HAP-1 (cell line): Measurements from ENCODE around the gene MUC21.
A peak's percentile ranks its signal among the peaks of the same experiment; 100 is the strongest.

Experiments used
- DNase-seq, 2 experiments: peaks; one replicate each; pipeline ENCODE4 v3.0.0-alpha.2; 2016 to 2020; ENCODE audit warnings: low spot score in 2 of 2
- H3K27me3 ChIP-seq: fragments of 250-450 bp; sonication (Bioruptor Pico); 2 replicates; pipeline ENCODE4 v1.5.1; 2020; ENCODE audit warnings: low read depth, mild to moderate bottlenecking, moderate library complexity
- H3K36me3 ChIP-seq: fragments of 250-450 bp; sonication (Bioruptor Pico); replicated peaks from 2 replicates; pipeline ENCODE4 v1.5.1; 2020; ENCODE audit warnings: mild to moderate bottlenecking
- H3K4me1 ChIP-seq: fragments of 250-450 bp; sonication (Bioruptor Pico); 2 replicates; pipeline ENCODE4 v1.5.1; 2020; ENCODE audit warnings: mild to moderate bottlenecking
- H3K4me3 ChIP-seq: fragments of 250-450 bp; sonication (Bioruptor Pico); 2 replicates; pipeline ENCODE4 v1.5.1; 2020; ENCODE audit warnings: mild to moderate bottlenecking, moderate library complexity
- H3K9me3 ChIP-seq: fragments of 250-450 bp; sonication (Bioruptor Pico); 2 replicates; pipeline ENCODE4 v1.5.1; 2020; ENCODE audit warnings: mild to moderate bottlenecking, moderate library complexity
- in situ Hi-C: fragments of 300-500 bp; cut with MboI; formaldehyde crosslinking; loops from 3 replicates; pipeline ENCODE4 v1.14.3; 2020; ENCODE audit warnings: low sequenced_read_pairs, inconsistent platforms, mixed read lengths

MUC21 gene

DNA sequence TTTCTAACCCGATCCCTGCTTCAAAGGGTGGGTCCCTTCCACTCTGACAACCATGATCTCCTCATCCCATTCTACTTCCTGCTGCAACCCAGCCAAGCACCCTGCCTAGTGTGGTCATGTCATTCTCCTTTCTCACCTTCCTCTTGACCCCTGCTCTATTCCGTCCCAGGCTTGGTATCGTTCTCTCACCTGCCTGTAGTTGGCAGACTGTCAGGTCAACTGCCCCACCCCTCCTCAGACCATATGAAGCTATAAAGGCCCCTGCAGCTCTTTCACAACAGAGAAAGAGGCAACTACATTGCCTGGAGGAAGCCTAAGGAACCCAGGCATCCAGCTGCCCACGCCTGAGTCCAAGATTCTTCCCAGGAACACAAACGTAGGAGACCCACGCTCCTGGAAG is at the start of gene MUC21:
MUC21 (plus strand) TSS at position 280 of the 400 bp plus-strand sequence. CDS start 241 bp downstream, outside the sequence.
- no peak within 1 kb of the TSS for H3K4me3 ChIP-seq
- in situ Hi-C loops = no loop called here
- DNase-seq = no peak
- no peaks in the 10 kb centered on the region for H3K9me3 ChIP-seq
- no peaks in the 10 kb centered on the region for H3K4me1 ChIP-seq
- peaks cover 23% of the 10 kb centered on the region for H3K27me3 ChIP-seq
- H3K36me3 ChIP-seq = no peaks in the 10 kb centered on the region

DNA sequence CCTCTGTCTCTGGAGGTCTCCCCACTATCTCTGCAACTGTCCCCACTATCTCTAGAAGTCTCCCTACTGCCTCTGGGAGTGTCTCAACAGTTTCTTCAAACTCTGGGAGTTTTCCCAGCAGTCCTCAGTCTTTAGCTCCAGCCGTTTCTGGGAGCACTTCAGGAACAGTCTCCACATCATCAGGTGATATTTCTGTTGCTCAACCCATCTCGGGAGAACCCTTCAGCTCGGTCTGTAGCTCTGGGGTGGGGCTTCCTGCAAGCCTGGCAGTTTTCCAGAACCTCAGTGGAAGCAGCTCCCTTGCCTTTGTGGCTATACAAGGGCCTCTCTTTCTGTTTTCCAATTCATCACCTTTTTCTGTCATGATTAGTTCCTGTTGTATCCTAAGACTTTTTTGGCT is 48.5 kb upstream of the MUC21 start:
- H3K9me3 ChIP-seq = no peaks in the 10 kb centered on the region
- no peaks in the 10 kb centered on the region for H3K4me1 ChIP-seq
- in situ Hi-C loops = no loop called here
- H3K36me3 ChIP-seq = no peaks in the 10 kb centered on the region
- H3K4me3 ChIP-seq = no peak overlapping the region
- no peak for DNase-seq
- no peaks in the 10 kb centered on the region for H3K27me3 ChIP-seq

GRCh38 chr6:30937265-30937664 is 46.3 kb upstream of the MUC21 start:
- peaks cover under 1% of the 10 kb centered on the region for H3K4me1 ChIP-seq

DNA sequence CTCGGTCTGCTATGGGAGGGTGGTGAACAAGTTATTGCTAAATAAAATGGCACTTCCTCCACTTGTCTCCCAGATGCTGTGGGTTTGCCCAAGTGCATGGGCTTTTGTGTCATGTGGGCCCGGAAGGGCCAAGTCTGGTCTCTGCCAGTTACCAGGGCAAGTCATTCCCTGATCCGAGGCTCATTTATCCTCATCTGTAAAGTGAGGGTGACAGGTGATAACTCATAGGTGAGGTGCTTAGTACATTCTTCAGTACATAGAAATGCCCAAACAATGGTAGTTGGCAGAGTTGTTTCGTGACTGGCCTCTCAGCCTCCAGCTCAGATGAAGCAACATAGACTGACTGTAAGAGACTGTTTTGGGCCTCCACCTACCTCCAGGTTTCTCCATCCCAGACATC is 44.8 kb upstream of the MUC21 start:
- in situ Hi-C loops = no loop called here
- no peak for DNase-seq
- H3K27me3 ChIP-seq = no peaks in the 10 kb centered on the region
- H3K36me3 ChIP-seq = no peaks in the 10 kb centered on the region
- no peaks in the 10 kb centered on the region for H3K9me3 ChIP-seq
- no peak overlapping the region for H3K4me3 ChIP-seq
- H3K4me1 ChIP-seq = peaks cover 7% of the 10 kb centered on the region

More at GRCh38 chr6:30937265-30937664, 46.3 kb upstream of the MUC21 start:
- Histone ChIP-seq H3K9me3 (no peaks in the 10 kb centered on the region), H3K36me3 (no peaks in the 10 kb centered on the region), H3K27me3 (no peaks in the 10 kb centered on the region), H3K4me3 (no peak overlapping the region)
- in situ Hi-C loops = no loop called here
- no peak for DNase-seq

- no peak for DNase-seq
- Histone ChIP-seq H3K36me3 (no peaks in the 10 kb centered on the region), H3K27me3 (no peaks in the 10 kb centered on the region), H3K9me3 (no peaks in the 10 kb centered on the region), H3K4me3 (no peak overlapping the region), H3K4me1 (peaks cover 7% of the 10 kb centered on the region)
- in situ Hi-C loops = no loop called here
Measured at GRCh38 chr6:30939473-30939872, 44.0 kb upstream of the MUC21 start.

DNA sequence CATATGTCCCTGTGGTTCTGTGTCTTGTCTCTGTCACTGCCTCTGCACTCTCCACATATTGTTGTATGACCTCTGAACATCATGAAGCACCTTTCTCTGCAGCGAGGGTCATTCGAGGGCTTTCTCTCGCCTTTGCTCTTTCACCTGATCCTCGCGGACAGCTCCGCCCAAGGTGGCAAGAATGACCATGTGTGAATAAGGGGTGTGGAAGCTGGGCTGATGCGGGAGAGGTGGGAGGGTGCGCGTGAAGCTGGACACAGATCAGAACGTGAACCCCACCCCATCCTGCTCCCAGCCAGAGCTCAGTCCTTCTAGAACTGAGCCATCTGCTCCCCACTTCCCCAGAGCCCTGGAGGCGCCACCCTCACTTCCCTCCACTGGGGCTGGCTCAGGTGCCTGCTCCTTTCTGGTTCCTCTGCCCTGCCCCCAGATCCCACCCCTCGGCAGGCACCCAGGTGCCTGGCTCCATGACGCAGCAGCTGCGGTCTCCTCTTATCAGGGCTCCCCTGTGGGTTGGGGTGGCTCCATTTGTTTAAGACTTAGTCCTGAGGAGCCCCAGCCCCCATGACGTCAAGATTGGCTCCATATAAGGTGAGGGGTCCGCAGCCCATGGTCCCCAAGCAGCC is 43.0 kb upstream of the MUC21 start, which contains the start of gene MUCL3:
MUCL3 (plus strand) TSS at position 613 of the 626 bp plus-strand sequence. CDS start 27 bp downstream, outside the sequence.
- in situ Hi-C loops = no loop called here
- H3K4me1 ChIP-seq = peaks cover 7% of the 10 kb centered on the region
- no peaks in the 10 kb centered on the region for H3K36me3 ChIP-seq
- no peaks in the 10 kb centered on the region for H3K27me3 ChIP-seq
- H3K9me3 ChIP-seq = no peaks in the 10 kb centered on the region
- H3K4me3 ChIP-seq = no peak within 1 kb of the TSS
- no peak for DNase-seq

DNA sequence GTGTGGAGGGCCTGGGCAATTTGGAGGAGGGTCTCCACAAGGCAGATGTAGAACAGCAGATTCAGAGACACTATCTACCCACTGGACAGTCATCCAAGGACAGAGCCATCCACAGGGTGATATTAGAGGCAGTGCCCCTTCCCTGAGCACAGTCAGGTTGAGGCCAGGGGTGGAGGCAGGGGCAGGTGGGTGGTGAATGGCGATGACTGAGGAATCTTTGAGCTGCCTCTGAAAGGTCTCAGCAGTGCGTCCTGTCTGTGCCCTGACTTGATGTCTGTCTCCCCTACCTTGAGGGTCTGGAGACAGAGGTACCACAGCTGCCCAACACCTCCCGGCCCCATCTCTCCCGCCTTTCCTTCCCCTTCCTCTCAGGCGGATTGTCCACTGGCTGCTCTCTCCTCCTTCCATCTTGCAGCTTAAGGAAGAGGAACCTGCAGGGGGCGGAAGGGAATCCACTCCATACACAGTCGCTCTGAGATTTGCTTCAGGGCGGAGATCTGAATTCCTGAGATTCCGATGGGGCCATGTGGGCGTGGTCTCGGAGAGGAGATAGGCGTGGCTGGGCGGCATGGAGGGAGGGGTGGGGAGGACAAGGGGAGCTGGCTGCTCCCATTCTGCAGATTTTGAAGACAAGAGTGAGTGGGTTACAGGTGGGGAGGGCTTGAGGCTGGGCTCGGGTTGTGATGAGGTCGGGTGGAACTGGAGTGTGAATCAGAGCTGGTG is 41.0 kb upstream of the MUC21 start:
- no peak overlapping the region for H3K4me3 ChIP-seq
- H3K27me3 ChIP-seq = no peaks in the 10 kb centered on the region; the same call in 1 of the 2 replicates
- DNase-seq = peak; percentile 92 to 96
- H3K36me3 ChIP-seq = no peaks in the 10 kb centered on the region
- peaks cover 7% of the 10 kb centered on the region for H3K4me1 ChIP-seq
- H3K9me3 ChIP-seq = no peaks in the 10 kb centered on the region
- in situ Hi-C loops = no loop called here

DNA sequence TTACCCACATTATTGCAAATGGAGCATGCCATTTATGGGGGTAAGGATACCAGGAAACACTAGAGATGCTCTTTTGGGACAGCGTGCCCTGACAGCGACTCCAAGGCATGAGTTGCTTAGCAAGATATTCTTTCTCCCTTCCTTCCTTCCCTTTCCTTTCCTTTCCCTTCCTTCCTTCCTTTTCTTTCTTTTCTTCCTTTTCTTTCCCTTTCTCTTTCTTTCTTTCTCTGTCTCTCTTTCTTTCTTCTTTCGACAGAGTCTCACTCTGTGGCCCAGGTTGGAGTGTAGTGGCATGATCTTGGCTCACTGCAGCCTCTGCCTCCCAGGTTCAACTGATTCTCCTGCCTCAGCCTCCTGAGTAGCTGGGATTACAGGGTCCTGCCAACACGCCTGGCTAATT is 39.5 kb upstream of the MUC21 start:
- Histone ChIP-seq H3K36me3 (no peaks in the 10 kb centered on the region), H3K9me3 (no peaks in the 10 kb centered on the region), H3K4me1 (peaks cover 7% of the 10 kb centered on the region), H3K27me3 (no peaks in the 10 kb centered on the region; the same call in 1 of the 2 replicates), H3K4me3 (no peak overlapping the region)
- in situ Hi-C loops = no loop called here
- DNase-seq = no peak

GRCh38 chr6:30945281-30945680 is 38.2 kb upstream of the MUC21 start:
- no peak for DNase-seq
- Histone ChIP-seq H3K27me3 (no peaks in the 10 kb centered on the region; the same call in 1 of the 2 replicates), H3K4me3 (no peak overlapping the region), H3K36me3 (no peaks in the 10 kb centered on the region), H3K4me1 (peaks cover 7% of the 10 kb centered on the region), H3K9me3 (no peaks in the 10 kb centered on the region)
- in situ Hi-C loops = no loop called here

DNA sequence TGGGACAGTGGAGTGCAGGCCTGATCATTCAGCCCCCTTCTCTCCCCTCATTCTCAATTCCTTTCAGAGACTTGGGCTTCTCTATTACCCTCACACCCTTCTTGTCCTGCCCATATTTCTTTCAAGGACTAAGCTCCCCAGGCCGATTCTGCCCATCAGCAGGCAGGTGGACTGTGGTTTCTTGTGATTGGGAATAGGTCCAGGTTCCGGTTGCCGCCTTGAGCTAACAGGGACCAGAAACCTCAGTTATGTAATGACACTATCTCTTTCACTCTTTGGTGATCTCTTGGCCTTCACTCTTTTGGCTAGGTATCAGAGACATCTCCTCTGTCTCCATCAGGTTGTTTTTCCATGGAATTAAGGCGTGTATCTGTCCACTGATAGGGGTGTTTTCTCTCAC is 36.3 kb upstream of the MUC21 start:
- Histone ChIP-seq H3K9me3 (no peaks in the 10 kb centered on the region), H3K36me3 (no peaks in the 10 kb centered on the region), H3K4me3 (no peak overlapping the region), H3K4me1 (peaks cover 6% of the 10 kb centered on the region), H3K27me3 (no peaks in the 10 kb centered on the region; the same call in 1 of the 2 replicates)
- DNase-seq = no peak
- in situ Hi-C loops = no loop called here

GRCh38 chr6:30948811-30949210 is 34.7 kb upstream of the MUC21 start:
- no peak overlapping the region for H3K4me3 ChIP-seq
- no peaks in the 10 kb centered on the region for H3K36me3 ChIP-seq
- H3K27me3 ChIP-seq = no peaks in the 10 kb centered on the region; the same call in 1 of the 2 replicates
- H3K9me3 ChIP-seq = no peaks in the 10 kb centered on the region
- DNase-seq = no peak
- H3K4me1 ChIP-seq = no peaks in the 10 kb centered on the region
- in situ Hi-C loops = no loop called here

GRCh38 chr6:30951907-30952469 is 31.5 kb upstream of the MUC21 start:
- in situ Hi-C loops = no loop called here
- Histone ChIP-seq H3K4me3 (no peak overlapping the region), H3K36me3 (no peaks in the 10 kb centered on the region), H3K4me1 (peaks cover 9% of the 10 kb centered on the region), H3K27me3 (no peaks in the 10 kb centered on the region; the same call in 1 of the 2 replicates), H3K9me3 (no peaks in the 10 kb centered on the region)
- DNase-seq = no peak

DNA sequence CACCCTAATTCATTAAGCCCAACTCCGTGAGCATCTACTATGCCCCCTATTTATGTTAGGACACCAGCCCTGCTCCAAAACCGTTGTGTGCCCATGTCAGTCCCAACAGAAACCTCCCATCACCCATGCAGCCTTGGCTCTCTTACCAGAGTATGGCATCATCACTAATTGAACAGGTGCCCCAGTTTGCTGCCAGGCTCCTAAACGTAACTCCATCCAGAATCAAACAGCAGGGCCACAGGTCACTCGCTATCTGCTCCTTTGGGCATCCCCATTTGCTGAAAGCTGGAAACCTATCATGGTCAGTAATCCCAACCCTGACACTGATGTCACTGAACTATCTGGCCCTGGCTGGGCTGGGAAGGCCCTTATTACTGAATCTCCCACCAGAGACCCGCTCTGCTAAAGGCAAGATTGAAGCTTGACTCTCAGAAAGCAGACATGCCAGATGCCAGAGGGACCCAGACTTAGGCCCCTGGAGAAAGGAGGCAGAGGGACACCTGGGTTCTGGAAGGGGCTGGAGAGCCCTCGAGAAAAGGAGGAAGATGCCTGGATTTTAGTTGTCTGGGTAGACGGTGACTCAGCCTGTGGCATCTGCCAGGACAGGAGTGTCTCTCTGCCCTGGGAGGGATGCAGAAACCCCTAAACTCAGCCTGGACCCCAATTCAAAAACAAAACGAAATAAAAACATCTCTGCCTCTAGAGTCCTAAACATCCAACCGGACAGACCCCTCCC is 28.7 kb upstream of the MUC21 start:
- Histone ChIP-seq H3K36me3 (no peaks in the 10 kb centered on the region), H3K27me3 (0 out of 2 replicates have a peak, but pooled peaks cover 2% of the 10 kb centered on the region), H3K4me3 (peak overlapping the region; percentile 22), H3K9me3 (no peaks in the 10 kb centered on the region), H3K4me1 (peaks cover 9% of the 10 kb centered on the region)
- in situ Hi-C loops = no loop called here
- no peak for DNase-seq
